Memory B cell (primary cell): Measurements from ENCODE around the gene RGL4.
A peak's percentile ranks its signal among the peaks of the same experiment; 100 is the strongest.

Experiments used
- ATAC-seq: fragments of 150-1000 bp; cut with Tn5 transposase; 2 replicates; pipeline ENCODE4 v1.10.0; 2021; ENCODE audit warnings: low read depth, mild to moderate bottlenecking, moderate library complexity
- DNase-seq, 2 donors: peaks; one replicate each; pipeline ENCODE4 v3.0.0; 2022; ENCODE audit warnings: low spot score in 2 of 2
- H3K27ac Mint-ChIP-seq: one replicate; pipeline ENCODE4 v1.8.0; 2022; ENCODE audit warnings: mild to moderate bottlenecking, moderate library complexity, mixed read lengths
- H3K27me3 Mint-ChIP-seq: one replicate; pipeline ENCODE4 v1.8.0; 2022; ENCODE audit warnings: mixed read lengths
- H3K36me3 Mint-ChIP-seq: one replicate; pipeline ENCODE4 v1.8.0; 2022; ENCODE audit warnings: mild to moderate bottlenecking, mixed read lengths
- H3K4me1 Mint-ChIP-seq: one replicate; pipeline ENCODE4 v1.8.0; 2022; ENCODE audit warnings: mixed read lengths
- H3K4me3 Mint-ChIP-seq: one replicate; pipeline ENCODE4 v1.8.0; 2022; ENCODE audit warnings: mild to moderate bottlenecking, moderate library complexity, mixed read lengths
- H3K9me3 Mint-ChIP-seq: one replicate; pipeline ENCODE4 v1.8.0; 2022; ENCODE audit warnings: mixed read lengths

Gene RGL4

GRCh38 chr22:23685205-23685784 lies 5.5 kb upstream of the RGL4 start:
- ATAC-seq, result no peak
- Mint-ChIP-seq H3K4me1 (no peaks in the 10 kb centered on the region), H3K27me3 (no peaks in the 10 kb centered on the region), H3K4me3 (no peak overlapping the region), H3K27ac (no peak overlapping the region), H3K9me3 (no peaks in the 10 kb centered on the region), H3K36me3 (peaks cover 12% of the 10 kb centered on the region)
- DNase-seq, result no peak

GRCh38 chr22:23686416-23687024 lies 4.3 kb upstream of the RGL4 start:
- no peaks in the 10 kb centered on the region for H3K27me3 Mint-ChIP-seq
- no peak overlapping the region for H3K4me3 Mint-ChIP-seq
- H3K36me3 Mint-ChIP-seq, result peaks cover 10% of the 10 kb centered on the region
- ATAC-seq (no peak), DNase-seq (no peak)
- H3K27ac Mint-ChIP-seq, result no peak overlapping the region
- H3K4me1 Mint-ChIP-seq, result no peaks in the 10 kb centered on the region
- H3K9me3 Mint-ChIP-seq, result no peaks in the 10 kb centered on the region

- DNase-seq, result no peak
- no peaks in the 10 kb centered on the region for H3K4me1 Mint-ChIP-seq
- no peak overlapping the region for H3K4me3 Mint-ChIP-seq
- no peak overlapping the region for H3K27ac Mint-ChIP-seq
- no peak for ATAC-seq
- no peaks in the 10 kb centered on the region for H3K9me3 Mint-ChIP-seq
- peaks cover 7% of the 10 kb centered on the region for H3K36me3 Mint-ChIP-seq
- no peaks in the 10 kb centered on the region for H3K27me3 Mint-ChIP-seq
These were observed 2.7 kb upstream of the RGL4 start for GRCh38 chr22:23688121-23688520.

GRCh38 chr22:23688571-23688970 lies 2.2 kb upstream of the RGL4 start:
- no peaks in the 10 kb centered on the region for H3K9me3 Mint-ChIP-seq
- DNase-seq, result no peak
- no peak overlapping the region for H3K4me3 Mint-ChIP-seq
- H3K36me3 Mint-ChIP-seq, result peaks cover 9% of the 10 kb centered on the region
- ATAC-seq, result no peak
- no peaks in the 10 kb centered on the region for H3K4me1 Mint-ChIP-seq
- H3K27ac Mint-ChIP-seq, result no peak overlapping the region
- H3K27me3 Mint-ChIP-seq, result no peaks in the 10 kb centered on the region

- peaks cover 14% of the 10 kb centered on the region for H3K36me3 Mint-ChIP-seq
- no peak overlapping the region for H3K4me3 Mint-ChIP-seq
- ATAC-seq (no peak), DNase-seq (no peak)
- no peak overlapping the region for H3K27ac Mint-ChIP-seq
- no peaks in the 10 kb centered on the region for H3K9me3 Mint-ChIP-seq
- no peaks in the 10 kb centered on the region for H3K27me3 Mint-ChIP-seq
- H3K4me1 Mint-ChIP-seq, result no peaks in the 10 kb centered on the region
These were observed 1.4 kb upstream of the RGL4 start for GRCh38 chr22:23689414-23689813.

GRCh38 chr22:23691748-23692423 lies 1.1 kb downstream of the RGL4 start:
- Mint-ChIP-seq H3K27ac (no peak overlapping the region), H3K9me3 (no peaks in the 10 kb centered on the region), H3K4me1 (peaks cover 21% of the 10 kb centered on the region), H3K36me3 (peaks cover 18% of the 10 kb centered on the region), H3K4me3 (no peak overlapping the region), H3K27me3 (no peaks in the 10 kb centered on the region)
- ATAC-seq (no peak), DNase-seq (no peak)

- H3K9me3 Mint-ChIP-seq, result no peaks in the 10 kb centered on the region
- no peak for DNase-seq
- no peak overlapping the region for H3K4me3 Mint-ChIP-seq
- no peaks in the 10 kb centered on the region for H3K27me3 Mint-ChIP-seq
- no peak for ATAC-seq
- H3K36me3 Mint-ChIP-seq, result peaks cover 18% of the 10 kb centered on the region
- peaks cover 21% of the 10 kb centered on the region for H3K4me1 Mint-ChIP-seq
- peak overlapping the region; percentile 41 for H3K27ac Mint-ChIP-seq
These were observed 1.9 kb downstream of the RGL4 start for GRCh38 chr22:23692598-23693291.

GRCh38 chr22:23693979-23694680 lies 3.3 kb downstream of the RGL4 start:
- Mint-ChIP-seq H3K27ac (peak overlapping the region; percentile 47), H3K36me3 (peaks cover 18% of the 10 kb centered on the region), H3K4me1 (peaks cover 21% of the 10 kb centered on the region), H3K27me3 (no peaks in the 10 kb centered on the region), H3K4me3 (no peak overlapping the region), H3K9me3 (no peaks in the 10 kb centered on the region)
- no peak for ATAC-seq
- DNase-seq, result no peak

GRCh38 chr22:23695141-23695540 lies 4.3 kb downstream of the RGL4 start:
- H3K4me1 Mint-ChIP-seq, result peaks cover 21% of the 10 kb centered on the region
- H3K36me3 Mint-ChIP-seq, result peaks cover 18% of the 10 kb centered on the region
- H3K27ac Mint-ChIP-seq, result peak overlapping the region; percentile 93
- ATAC-seq (no peak), DNase-seq (no peak)
- peak overlapping the region; percentile 24 for H3K4me3 Mint-ChIP-seq
- no peaks in the 10 kb centered on the region for H3K9me3 Mint-ChIP-seq
- no peaks in the 10 kb centered on the region for H3K27me3 Mint-ChIP-seq

- peaks cover 22% of the 10 kb centered on the region for H3K36me3 Mint-ChIP-seq
- ATAC-seq (peak; percentile 0), DNase-seq (no peak)
- peaks cover 21% of the 10 kb centered on the region for H3K4me1 Mint-ChIP-seq
- H3K27ac Mint-ChIP-seq, result peak overlapping the region; percentile 93
- peak overlapping the region; percentile 80 for H3K4me3 Mint-ChIP-seq
- H3K9me3 Mint-ChIP-seq, result no peaks in the 10 kb centered on the region
- no peaks in the 10 kb centered on the region for H3K27me3 Mint-ChIP-seq
These were observed 4.9 kb downstream of the RGL4 start for GRCh38 chr22:23695571-23696325.

- ATAC-seq (peak; percentile 98), DNase-seq (peak; percentile 63 to 71)
- Mint-ChIP-seq H3K27me3 (no peaks in the 10 kb centered on the region), H3K4me3 (peak overlapping the region; percentile 80), H3K9me3 (no peaks in the 10 kb centered on the region), H3K4me1 (peaks cover 21% of the 10 kb centered on the region), H3K27ac (peak overlapping the region; percentile 93), H3K36me3 (peaks cover 24% of the 10 kb centered on the region)
These were observed 5.6 kb downstream of the RGL4 start for GRCh38 chr22:23696326-23696851.

- ATAC-seq, result no peak
- DNase-seq, result no peak
- H3K4me1 Mint-ChIP-seq, result peaks cover 24% of the 10 kb centered on the region
- no peaks in the 10 kb centered on the region for H3K9me3 Mint-ChIP-seq
- H3K4me3 Mint-ChIP-seq, result no peak overlapping the region
- H3K36me3 Mint-ChIP-seq, result peaks cover 33% of the 10 kb centered on the region
- H3K27ac Mint-ChIP-seq, result peak overlapping the region; percentile 93
- no peaks in the 10 kb centered on the region for H3K27me3 Mint-ChIP-seq
These were observed 6.5 kb downstream of the RGL4 start for GRCh38 chr22:23697031-23697970.
